DND-41 (cell line): ENCODE data around the gene CX3CR1.

Experiments used
- ATAC-seq: fragments of 200-7000 bp; cut with Tn5 transposase; 3 replicates; pipeline ENCODE4 v1.9.1; 2021; ENCODE audit warnings: low read depth; ENCODE audit not compliant: insufficient read depth
- DNase-seq: peaks from one replicate; pipeline ENCODE4 v3.0.0-alpha.2; 2020
- H2AFZ ChIP-seq: 2 replicates; pipeline ENCODE4 v1.6.0; 2012; ENCODE audit warnings: low read depth, low read length
- H3K27ac ChIP-seq: 2 replicates; pipeline ENCODE4 v1.5.1; 2012; ENCODE audit warnings: low read length, inconsistent platforms
- H3K27me3 ChIP-seq: fragments of 200-600 bp; sonication (generic); 2 replicates; pipeline ENCODE4 v1.6.0; 2012; ENCODE audit warnings: low read length, mild to moderate bottlenecking, inconsistent platforms; ENCODE audit not compliant: insufficient read depth, poor library complexity
- H3K36me3 ChIP-seq: 2 replicates; pipeline ENCODE4 v1.5.1; 2012; ENCODE audit warnings: low read length, inconsistent platforms; ENCODE audit not compliant: insufficient read depth
- H3K4me1 ChIP-seq: 2 replicates; pipeline ENCODE4 v1.5.1; 2012; ENCODE audit warnings: mild to moderate bottlenecking, low read length; ENCODE audit not compliant: insufficient read depth
- H3K4me2 ChIP-seq: 2 replicates; pipeline ENCODE4 v1.6.0; 2012; ENCODE audit warnings: mild to moderate bottlenecking, moderate library complexity, low read length, inconsistent platforms; ENCODE audit not compliant: insufficient read depth
- H3K4me3 ChIP-seq, 2 experiments: fragments of 200-600 bp in 1 of 2; shearing (Covaris generic) in 1 of 2; 2 replicates each; pipeline ENCODE4 v1.5.1; 2012 to 2016; ENCODE audit warnings: inconsistent platforms in 2 of 2, low read length in 2 of 2, mild to moderate bottlenecking in 2 of 2, low read depth in 1 of 2, moderate library complexity in 1 of 2
- H3K79me2 ChIP-seq: 2 replicates; pipeline ENCODE4 v1.6.0; 2012; ENCODE audit warnings: low read length, inconsistent platforms; ENCODE audit not compliant: insufficient read depth
- H3K9ac ChIP-seq: 2 replicates; pipeline ENCODE4 v1.6.0; 2012; ENCODE audit warnings: low read depth, mild to moderate bottlenecking, inconsistent platforms, low read length, moderate library complexity
- H3K9me3 ChIP-seq: 2 replicates; pipeline ENCODE4 v1.5.1; 2012; ENCODE audit warnings: low read length, moderate library complexity, mild to moderate bottlenecking, inconsistent platforms; ENCODE audit not compliant: insufficient read depth, severe bottlenecking
- H4K20me1 ChIP-seq: 2 replicates; pipeline ENCODE4 v1.6.0; 2012; ENCODE audit warnings: low read length; ENCODE audit not compliant: insufficient read depth
- EZH2 ChIP-seq: IDR thresholded peaks from 3 replicates; pipeline ENCODE4 v1.6.1; 2012; ENCODE audit warnings: borderline replicate concordance, low read depth, mild to moderate bottlenecking, moderate library complexity, low read length, inconsistent platforms; ENCODE audit not compliant: severe bottlenecking
- TF ChIP-seq, protein P1 (sequence below): IDR thresholded peaks from 2 replicates; pipeline ENCODE4 v1.5.1; 2012; ENCODE audit warnings: borderline replicate concordance, low read length, moderate library complexity, mild to moderate bottlenecking; ENCODE audit not compliant: poor library complexity, severe bottlenecking; ENCODE audit errors: extremely low read depth

CX3CR1 gene

DNA sequence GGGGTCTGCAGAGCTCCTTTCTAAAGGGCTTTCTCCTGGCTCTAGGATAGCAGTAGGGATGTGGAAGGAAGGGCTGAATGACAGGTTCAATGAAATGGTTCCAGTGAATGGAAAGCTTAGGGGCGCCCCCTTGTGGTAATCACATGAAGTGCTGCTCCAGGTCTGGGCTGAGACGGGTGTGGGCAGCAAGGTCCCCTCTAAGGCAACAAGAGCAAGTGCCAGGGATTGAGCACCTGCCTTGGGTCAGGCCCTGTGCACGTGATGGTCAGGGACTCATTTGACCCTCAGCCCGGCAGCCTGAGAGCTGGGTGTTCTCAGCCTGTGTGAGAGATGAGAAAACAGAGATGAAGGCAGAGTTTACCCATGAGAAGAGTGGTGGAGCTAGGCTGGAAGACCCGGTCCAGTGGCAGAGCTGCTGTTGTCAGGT, 12.1 kb upstream of the CX3CR1 start:
- Histone ChIP-seq H3K27ac (peak overlapping the region; percentile 72), H3K9ac (peak overlapping the region; percentile 9; the same call in 1 of the 2 replicates), H2AFZ (peak overlapping the region; percentile 63), H3K4me2 (no peak overlapping the region), H3K9me3 (no peaks in the 10 kb centered on the region), H4K20me1 (no peaks in the 10 kb centered on the region), H3K4me1 (peaks cover 66% of the 10 kb centered on the region), H3K4me3 (no peak overlapping the region), H3K36me3 (no peaks in the 10 kb centered on the region), H3K27me3 (no peaks in the 10 kb centered on the region), H3K79me2 (no peaks in the 10 kb centered on the region)
- peak; percentile 53 for ATAC-seq
- TF ChIP-seq, protein P1, sequence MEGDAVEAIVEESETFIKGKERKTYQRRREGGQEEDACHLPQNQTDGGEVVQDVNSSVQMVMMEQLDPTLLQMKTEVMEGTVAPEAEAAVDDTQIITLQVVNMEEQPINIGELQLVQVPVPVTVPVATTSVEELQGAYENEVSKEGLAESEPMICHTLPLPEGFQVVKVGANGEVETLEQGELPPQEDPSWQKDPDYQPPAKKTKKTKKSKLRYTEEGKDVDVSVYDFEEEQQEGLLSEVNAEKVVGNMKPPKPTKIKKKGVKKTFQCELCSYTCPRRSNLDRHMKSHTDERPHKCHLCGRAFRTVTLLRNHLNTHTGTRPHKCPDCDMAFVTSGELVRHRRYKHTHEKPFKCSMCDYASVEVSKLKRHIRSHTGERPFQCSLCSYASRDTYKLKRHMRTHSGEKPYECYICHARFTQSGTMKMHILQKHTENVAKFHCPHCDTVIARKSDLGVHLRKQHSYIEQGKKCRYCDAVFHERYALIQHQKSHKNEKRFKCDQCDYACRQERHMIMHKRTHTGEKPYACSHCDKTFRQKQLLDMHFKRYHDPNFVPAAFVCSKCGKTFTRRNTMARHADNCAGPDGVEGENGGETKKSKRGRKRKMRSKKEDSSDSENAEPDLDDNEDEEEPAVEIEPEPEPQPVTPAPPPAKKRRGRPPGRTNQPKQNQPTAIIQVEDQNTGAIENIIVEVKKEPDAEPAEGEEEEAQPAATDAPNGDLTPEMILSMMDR: peak; percentile 96
- TF ChIP-seq EZH2: no peak
- DNase-seq: peak; percentile 79

DNA sequence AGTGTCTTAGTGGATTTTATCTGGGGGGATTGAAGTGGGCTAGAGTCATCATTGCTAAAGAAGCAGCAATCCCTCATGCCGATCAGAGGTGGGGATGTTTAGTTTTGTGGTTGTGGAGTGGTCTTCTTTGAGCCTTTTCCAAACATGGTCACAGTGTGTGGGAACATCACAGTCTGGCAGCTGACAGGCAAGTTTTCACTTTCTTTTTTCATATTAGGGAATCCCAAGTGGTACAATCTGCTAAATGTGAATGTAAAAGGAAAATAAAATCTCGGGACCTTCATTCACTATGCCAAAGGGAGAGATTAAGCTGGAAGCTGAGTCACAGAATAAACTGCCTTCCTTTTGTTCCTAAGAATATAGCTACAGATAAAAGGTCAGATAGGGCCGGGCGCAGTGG, 10.4 kb upstream of the CX3CR1 start:
- no peaks in the 10 kb centered on the region for H3K9me3 ChIP-seq
- TF ChIP-seq, protein P1: no peak
- TF ChIP-seq EZH2: no peak
- no peak overlapping the region for H2AFZ ChIP-seq
- H3K9ac ChIP-seq: peak overlapping the region; percentile 7; the same call in 1 of the 2 replicates
- H3K79me2 ChIP-seq: no peaks in the 10 kb centered on the region
- H3K36me3 ChIP-seq: no peaks in the 10 kb centered on the region
- H3K27ac ChIP-seq: peak overlapping the region; percentile 66
- ATAC-seq (no peak), DNase-seq (peak; percentile 22)
- H3K4me2 ChIP-seq: no peak overlapping the region
- H3K27me3 ChIP-seq: no peaks in the 10 kb centered on the region
- H4K20me1 ChIP-seq: no peaks in the 10 kb centered on the region
- no peak overlapping the region for H3K4me3 ChIP-seq
- peaks cover 56% of the 10 kb centered on the region for H3K4me1 ChIP-seq

DNA sequence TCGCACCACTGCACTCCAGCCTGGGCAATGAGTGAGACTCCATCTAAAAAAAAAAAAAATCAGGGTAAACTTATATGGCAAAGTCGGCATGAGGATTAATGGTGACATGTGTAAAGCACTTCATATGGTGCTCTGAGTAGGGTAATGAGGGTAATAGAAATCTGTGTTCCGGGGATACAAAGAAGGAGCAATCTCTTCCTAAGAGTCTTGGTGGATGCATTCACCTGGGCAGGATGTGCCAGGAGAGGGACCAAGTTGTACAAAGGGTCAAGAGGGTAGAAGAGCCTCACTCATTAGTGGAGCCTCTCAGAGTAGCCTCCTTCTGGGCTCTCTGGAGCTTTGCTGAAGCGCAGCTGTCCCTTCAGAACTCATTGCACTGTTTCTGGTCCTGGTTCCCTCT, 9.3 kb upstream of the CX3CR1 start:
- H3K4me3 ChIP-seq: no peak overlapping the region
- no peaks in the 10 kb centered on the region for H3K36me3 ChIP-seq
- no peak overlapping the region for H2AFZ ChIP-seq
- no peak overlapping the region for H3K9ac ChIP-seq
- H3K9me3 ChIP-seq: no peaks in the 10 kb centered on the region
- ATAC-seq: no peak
- H3K4me2 ChIP-seq: no peak overlapping the region
- H3K79me2 ChIP-seq: no peaks in the 10 kb centered on the region
- DNase-seq: no peak
- H4K20me1 ChIP-seq: no peaks in the 10 kb centered on the region
- peak overlapping the region; percentile 58 for H3K27ac ChIP-seq
- TF ChIP-seq, protein P1: no peak
- no peak for TF ChIP-seq EZH2
- peaks cover 56% of the 10 kb centered on the region for H3K4me1 ChIP-seq
- no peaks in the 10 kb centered on the region for H3K27me3 ChIP-seq
